ENCODE data around the gene NDFIP1.

Gene NDFIP1

GRCh38 chr5:142108432-142109330 lies at the start of gene NDFIP1:
NDFIP1 (plus strand) TSS chr5:142108779; CDS start chr5:142108975, 196 bp downstream.
- peak; percentile 79 for DNase-seq (ENCODE audit: low read depth)
- no peak for TF ChIP-seq CTCF (conservative IDR thresholded peaks at IDR 0.05; ENCODE audit: low read length)
- peak within 1 kb of the TSS; percentile 80 for H3K4me3 ChIP-seq (ENCODE audit: low read length)

- peak; percentile 47 for TF ChIP-seq CTCF (conservative IDR thresholded peaks at IDR 0.05; ENCODE audit: low read length)
- peak; percentile 75 for DNase-seq (ENCODE audit: low read depth)
- H3K4me3 ChIP-seq (ENCODE audit: low read length): no peak overlapping the region
Measured at GRCh38 chr5:142059304-142059940, 49.2 kb upstream of the NDFIP1 start.

- no peak for TF ChIP-seq CTCF (conservative IDR thresholded peaks at IDR 0.05; ENCODE audit: low read length)
- DNase-seq (ENCODE audit: low read depth): no peak
- H3K4me3 ChIP-seq (ENCODE audit: low read length): peak overlapping the region; percentile 41; the same call in 1 of the 2 replicates
Measured at GRCh38 chr5:142063376-142063775, 45.2 kb upstream of the NDFIP1 start.

- no peak for TF ChIP-seq CTCF (conservative IDR thresholded peaks at IDR 0.05; ENCODE audit: low read length)
- DNase-seq (ENCODE audit: low read depth): peak; percentile 77
- H3K4me3 ChIP-seq (ENCODE audit: low read length): peak overlapping the region; percentile 41
Measured at GRCh38 chr5:142063878-142064331, 44.7 kb upstream of the NDFIP1 start.

GRCh38 chr5:142065273-142065672 lies 43.3 kb upstream of the NDFIP1 start:
- peak; percentile 48 for DNase-seq (ENCODE audit: low read depth)
- no peak for TF ChIP-seq CTCF (conservative IDR thresholded peaks at IDR 0.05; ENCODE audit: low read length)
- no peak overlapping the region for H3K4me3 ChIP-seq (ENCODE audit: low read length)

GRCh38 chr5:142069606-142070399 lies 38.8 kb upstream of the NDFIP1 start:
- no peak overlapping the region for H3K4me3 ChIP-seq (ENCODE audit: low read length)
- no peak for DNase-seq (ENCODE audit: low read depth)
- no peak for TF ChIP-seq CTCF (conservative IDR thresholded peaks at IDR 0.05; ENCODE audit: low read length)
